NOMO-1 treated with DMSO at 0.1 percent for 48 hours (cell line): ENCODE data around the gene MAST2.
"Not testable (repeated sequence)": the region's sequence is repeated elsewhere in the genome, so short reads cannot be mapped to it uniquely, and the experiment has no call there.

ENCODE experiments used
- DNase-seq: peaks from one replicate; lab custom pipeline; 2025; ENCODE audit not compliant: unreplicated experiment; lab: John Stamatoyannopoulos, UW

Gene MAST2

GRCh38 chr1:45857101-45857700 lies 53.8 kb downstream of the MAST2 start:
- no peak for DNase-seq

- not testable (repeated sequence) for DNase-seq
Measured at GRCh38 chr1:45857755-45858492, 54.5 kb downstream of the MAST2 start.

DNA sequence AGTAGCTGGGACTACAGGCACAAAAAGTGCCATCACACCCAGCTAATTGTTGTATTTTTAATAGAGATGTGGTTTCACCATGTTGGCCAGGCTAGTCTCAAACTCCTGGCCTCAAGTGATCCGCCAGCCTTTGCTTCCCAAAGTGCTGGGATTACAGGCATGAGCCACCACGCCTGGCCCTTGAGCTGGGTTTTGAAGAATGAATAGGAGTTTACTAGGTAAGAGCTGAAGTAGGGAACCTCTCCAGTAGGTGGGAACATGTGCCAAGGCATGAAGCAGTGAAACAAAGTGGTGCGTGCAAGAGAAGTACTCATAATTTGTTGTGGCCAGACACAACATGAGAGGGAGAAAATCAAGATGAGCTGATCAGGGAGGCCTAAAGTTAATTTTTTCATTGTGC lies 55.8 kb downstream of the MAST2 start:
- no peak for DNase-seq

- DNase-seq: no peak
Measured at GRCh38 chr1:45862008-45862407, 58.6 kb downstream of the MAST2 start.

DNA sequence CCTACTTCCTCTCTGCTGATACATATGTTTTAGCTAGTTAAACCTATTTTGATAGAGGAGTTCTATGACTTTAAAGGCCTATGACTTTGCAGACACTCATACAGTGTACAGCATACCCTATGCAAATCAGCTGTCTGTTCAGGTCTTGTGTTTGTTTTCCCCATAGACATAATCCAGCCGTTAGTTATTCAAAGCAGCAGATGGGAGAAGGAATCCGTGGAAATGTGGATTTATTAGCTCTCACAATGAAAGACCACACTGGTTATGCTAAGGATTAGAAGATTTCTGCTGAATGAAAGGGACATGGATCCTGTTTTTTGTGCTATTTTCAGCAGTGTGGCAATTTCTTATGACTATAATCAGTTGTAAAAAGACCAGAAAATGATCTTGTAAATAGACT lies 59.8 kb downstream of the MAST2 start:
- DNase-seq: no peak

DNA sequence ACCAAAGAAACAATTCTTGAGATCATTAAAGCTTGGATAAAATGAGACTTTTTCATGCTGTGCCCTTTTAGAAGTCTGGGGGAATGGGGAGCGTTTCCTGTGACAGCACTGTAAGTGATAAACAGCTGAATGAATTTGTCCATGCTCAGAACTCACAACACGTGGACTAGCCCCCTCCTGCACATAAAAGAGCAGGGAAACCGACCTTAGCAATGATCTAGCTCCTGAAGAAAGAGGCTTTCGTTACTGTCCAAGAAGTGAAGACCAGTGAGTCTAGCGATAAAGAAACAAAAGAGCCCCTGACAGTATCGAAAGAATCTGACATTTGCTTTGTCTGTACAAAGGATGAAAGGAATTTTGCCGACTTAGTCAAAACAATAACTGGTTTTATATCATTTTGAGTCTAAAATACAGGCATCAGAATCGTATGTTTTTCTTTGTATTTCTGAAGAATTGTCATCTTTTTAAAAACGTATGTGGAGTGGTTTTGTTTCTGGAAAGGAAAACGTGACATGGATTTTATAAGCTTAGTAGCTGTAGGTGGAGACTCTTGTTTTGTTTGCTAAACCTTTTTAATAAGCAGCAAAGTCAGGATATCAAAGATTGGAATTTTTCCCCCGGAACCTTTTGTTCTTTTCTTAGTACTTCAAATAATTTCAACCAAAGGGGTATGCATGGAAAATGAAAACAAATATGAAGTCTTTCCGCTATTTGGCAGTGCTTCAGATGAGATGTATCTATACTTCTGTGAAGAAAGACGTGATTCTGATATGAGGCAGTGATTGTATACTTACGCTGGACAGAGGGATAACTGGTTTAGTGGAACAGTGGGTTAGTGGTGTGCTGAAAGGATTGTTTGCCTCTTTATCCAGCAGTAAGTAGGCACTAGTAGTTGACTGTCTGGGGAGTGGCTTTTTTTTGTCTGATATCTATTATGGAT lies 61.0 kb downstream of the MAST2 start:
- no peak for DNase-seq

GRCh38 chr1:45867697-45868348 lies 64.4 kb downstream of the MAST2 start:
- DNase-seq: no peak

DNA sequence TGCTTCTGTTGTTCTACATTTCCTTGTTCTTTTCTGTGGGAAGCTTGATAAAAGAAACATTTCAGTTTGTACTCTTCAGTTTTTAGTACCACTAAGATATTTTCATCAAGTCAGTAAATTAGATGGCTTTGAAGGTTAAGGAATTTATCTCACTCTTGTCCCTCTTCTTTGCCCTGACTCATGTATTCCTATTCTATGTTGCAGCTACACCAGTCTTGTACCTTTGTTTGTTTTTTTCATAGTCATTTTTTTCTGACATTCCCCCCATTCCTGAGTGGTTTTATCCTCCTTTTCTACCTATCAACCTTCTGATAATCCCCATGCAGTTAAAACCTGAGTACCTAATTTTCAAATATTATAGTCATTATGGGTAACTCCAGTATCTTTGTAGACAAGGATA lies 65.4 kb downstream of the MAST2 start:
- no peak for DNase-seq

DNA sequence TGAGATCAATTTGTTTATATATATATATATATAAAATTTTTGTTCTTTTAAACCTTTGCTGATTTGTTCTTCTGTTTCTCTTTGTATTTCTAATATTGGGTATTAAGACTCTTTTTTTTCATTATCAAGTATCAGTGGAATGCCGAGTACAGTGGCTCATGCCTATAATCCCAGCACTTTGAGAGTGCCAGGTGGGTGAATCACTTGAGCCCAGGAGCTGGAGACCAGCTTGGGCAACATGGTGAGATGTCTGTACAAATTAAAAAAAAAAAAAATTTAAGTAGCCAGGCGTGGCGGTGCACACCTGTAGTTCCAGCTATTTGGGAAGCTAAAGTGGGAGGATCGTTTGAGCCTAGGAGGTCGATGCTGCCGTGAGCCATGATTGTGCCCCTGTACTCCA lies 67.1 kb downstream of the MAST2 start:
- DNase-seq: no peak

- not testable (repeated sequence) for DNase-seq
Measured at GRCh38 chr1:45872173-45872801, 68.9 kb downstream of the MAST2 start.

- DNase-seq: peak; percentile 18
Measured at GRCh38 chr1:45876000-45876617, 72.7 kb downstream of the MAST2 start.

DNA sequence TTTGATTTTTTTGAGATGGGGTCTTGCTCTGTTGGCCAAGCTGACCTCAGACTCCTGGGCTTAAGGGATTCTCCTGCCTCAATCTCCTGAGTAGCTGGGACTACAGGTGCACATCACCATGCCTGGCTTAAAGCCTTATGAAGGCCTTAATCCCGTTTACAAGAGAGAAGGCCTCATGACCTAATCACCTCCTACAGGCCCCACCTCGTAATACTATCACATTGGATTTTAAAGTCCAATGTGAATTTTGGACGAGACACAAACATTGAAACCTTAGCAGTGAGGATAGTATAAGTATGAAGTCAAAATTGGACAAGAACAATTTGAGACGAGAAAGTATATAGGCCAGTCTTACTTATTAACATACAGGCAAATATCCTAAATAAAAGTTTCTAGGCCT lies 73.9 kb downstream of the MAST2 start:
- DNase-seq: no peak

GRCh38 chr1:45879885-45880598 lies 76.6 kb downstream of the MAST2 start:
- peak; percentile 21 for DNase-seq

DNA sequence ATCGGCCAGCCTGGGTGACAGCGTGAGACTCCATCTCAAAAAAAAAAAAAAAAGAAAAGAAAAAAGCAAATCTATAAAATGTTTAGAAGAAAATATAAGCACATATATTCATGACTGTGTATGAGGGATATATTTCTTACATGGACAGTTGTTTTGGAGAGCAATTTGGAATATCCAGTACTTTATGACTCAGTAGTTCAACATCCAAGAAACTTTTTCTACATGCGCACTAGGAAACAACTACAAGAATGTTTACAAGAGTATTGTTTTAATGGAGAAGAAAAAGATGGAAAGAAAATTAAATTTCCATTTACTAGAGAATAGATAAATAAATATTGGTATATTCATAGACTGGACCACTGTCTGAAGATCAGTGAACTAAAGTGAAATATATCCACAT lies 77.5 kb downstream of the MAST2 start:
- no peak for DNase-seq

DNA sequence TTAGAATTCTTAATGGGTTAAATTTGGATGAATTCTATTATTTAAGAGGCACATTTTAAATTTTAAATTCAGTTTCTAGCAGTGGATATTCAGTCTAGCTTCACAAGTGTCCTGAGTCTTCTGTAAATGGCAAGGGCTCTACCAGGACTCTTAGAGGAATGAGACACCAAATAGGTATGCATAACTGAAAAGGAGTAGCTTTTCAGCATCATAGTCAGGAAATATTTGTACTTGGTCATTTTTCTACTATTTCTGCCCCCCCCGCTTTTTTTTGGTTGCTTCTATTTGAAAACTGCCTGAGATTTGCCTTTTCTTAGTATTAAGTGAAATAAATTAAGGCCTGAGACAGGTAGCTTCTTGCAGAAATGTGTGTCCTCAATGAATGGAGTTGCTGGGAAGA lies 80.2 kb downstream of the MAST2 start:
- no peak for DNase-seq

- no peak for DNase-seq
Measured at GRCh38 chr1:45884700-45885099, 81.3 kb downstream of the MAST2 start.

DNA sequence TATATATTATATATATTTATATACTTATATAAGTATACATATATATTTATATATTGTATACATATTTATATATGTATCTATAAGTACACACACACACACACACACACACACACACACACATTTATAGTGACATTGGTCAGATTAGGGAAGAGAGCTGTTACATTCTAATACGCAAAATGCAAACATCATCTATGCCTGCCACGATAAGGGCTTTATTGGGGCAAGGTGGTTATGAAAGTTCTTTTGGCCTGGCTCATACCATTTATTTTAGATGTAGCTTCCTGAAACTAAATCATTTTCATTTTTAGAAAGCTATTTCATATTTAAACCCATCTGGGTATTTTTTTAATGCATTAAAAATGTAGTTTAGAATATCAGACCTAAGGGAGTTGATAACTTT lies 82.8 kb downstream of the MAST2 start:
- no peak for DNase-seq

- DNase-seq: no peak
Measured at GRCh38 chr1:45887156-45887842, 83.9 kb downstream of the MAST2 start.

DNA sequence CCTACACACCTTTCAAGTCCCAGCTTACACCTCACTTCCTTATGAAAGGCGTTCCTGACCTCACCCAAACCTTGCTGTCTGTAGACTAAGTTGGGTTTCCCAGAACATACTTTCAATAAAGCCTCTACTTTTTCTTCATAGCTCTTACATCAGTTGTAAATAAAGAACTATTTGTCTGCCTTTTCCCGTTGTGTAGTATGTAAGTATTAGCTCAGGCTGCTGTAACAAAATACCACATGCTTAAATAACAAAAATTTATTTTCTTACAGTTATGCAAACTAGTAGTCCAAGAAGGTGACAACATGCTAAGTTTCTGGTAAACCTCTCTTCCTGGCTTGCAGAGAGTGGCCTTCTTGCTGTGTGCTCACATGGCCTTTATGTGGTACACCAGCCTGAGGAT lies 86.7 kb downstream of the MAST2 start:
- DNase-seq: no peak
